NCI-H510A (cell line): ENCODE results near the gene MTA1.
A peak's percentile ranks its signal among the peaks of the same experiment; 100 is the strongest.

Source experiments
- DNase-seq: peaks from one replicate; lab custom pipeline; 2025; lab: John Stamatoyannopoulos, UW

MTA1 gene

GRCh38 chr14:105465209-105466031, 45.8 kb downstream of the MTA1 start:
- DNase-seq: no peak

GRCh38 chr14:105466531-105467248, 47.1 kb downstream of the MTA1 start:
- DNase-seq: no peak

GRCh38 chr14:105467249-105467941, 47.8 kb downstream of the MTA1 start:
- no peak for DNase-seq

- no peak for DNase-seq
These were observed 48.4 kb downstream of the MTA1 start for GRCh38 chr14:105467942-105468471.

- no peak for DNase-seq
These were observed 49.1 kb downstream of the MTA1 start for GRCh38 chr14:105468621-105469241.

GRCh38 chr14:105469456-105470349, 50.1 kb downstream of the MTA1 start:
- DNase-seq: no peak

GRCh38 chr14:105470350-105471296, 51.0 kb downstream of the MTA1 start:
- DNase-seq: no peak

- no peak for DNase-seq
These were observed 51.7 kb downstream of the MTA1 start for GRCh38 chr14:105471297-105471821.

- DNase-seq: no peak
These were observed 52.3 kb downstream of the MTA1 start for GRCh38 chr14:105471823-105472485.

GRCh38 chr14:105472486-105472991, 52.9 kb downstream of the MTA1 start:
- no peak for DNase-seq

GRCh38 chr14:105473033-105473676, 53.5 kb downstream of the MTA1 start:
- no peak for DNase-seq

GRCh38 chr14:105473677-105474482, 54.3 kb downstream of the MTA1 start:
- DNase-seq: peak; percentile 82

- DNase-seq: no peak
These were observed 55.0 kb downstream of the MTA1 start, which contains the start of gene CRIP2 for GRCh38 chr14:105474483-105475268. Gene CRIP2 (plus strand): TSS chr14:105474821. CDS start chr14:105474863, 42 bp downstream.

- DNase-seq: no peak
These were observed 55.9 kb downstream of the MTA1 start for GRCh38 chr14:105475269-105476096.

- no peak for DNase-seq
These were observed 56.6 kb downstream of the MTA1 start for GRCh38 chr14:105476097-105476830.
